ENCODE data around the gene ALKBH8. TPM values are rescaled to one million over a fixed set of nuclear protein-coding genes. Genes with fewer than 3 reads are reported as not detected.

The ALKBH8 gene
- total RNA-seq, result 10 to 100 TPM; 13.3 to 13.4 TPM

GRCh38 chr11:107565219-107565937 lies at the start of gene ALKBH8:
Gene ALKBH8 (minus strand): TSS chr11:107565735. CDS start chr11:107560893, 4,842 bp downstream.
- Mint-ChIP-seq H3K27me3 (no peaks in the 10 kb centered on the region), H3K4me3 (peak within 1 kb of the TSS; percentile 99), H3K9me3 (no peaks in the 10 kb centered on the region), H3K4me1 (ENCODE audit: low read depth) (peaks cover 62% of the 10 kb centered on the region), H3K27ac (peak within 1 kb of the TSS; percentile 100), H3K36me3 (ENCODE audit: low read depth) (peaks cover 7% of the 10 kb centered on the region)
- intact Hi-C loops (cut with micrococcal nuclease), result no loop called here
- POLR2A ChIA-PET, result interaction anchor here (0.9 to 1.1 kb wide), 3 partner anchors 9 to 299 kb away, joined by 3 read pairs; no protein-coding TSS in a partner anchor
- ATAC-seq (peak; percentile 89), DNase-seq (peak; percentile 91)
- CTCF ChIA-PET, result interaction anchor here (0.9 to 9.5 kb wide), 6 partner anchors 11 to 124 kb away, joined by 4 to 111 read pairs (median 16); no protein-coding TSS in a partner anchor
- TF ChIP-seq CTCF (IDR thresholded peaks at IDR 0.05), result no peak

DNA sequence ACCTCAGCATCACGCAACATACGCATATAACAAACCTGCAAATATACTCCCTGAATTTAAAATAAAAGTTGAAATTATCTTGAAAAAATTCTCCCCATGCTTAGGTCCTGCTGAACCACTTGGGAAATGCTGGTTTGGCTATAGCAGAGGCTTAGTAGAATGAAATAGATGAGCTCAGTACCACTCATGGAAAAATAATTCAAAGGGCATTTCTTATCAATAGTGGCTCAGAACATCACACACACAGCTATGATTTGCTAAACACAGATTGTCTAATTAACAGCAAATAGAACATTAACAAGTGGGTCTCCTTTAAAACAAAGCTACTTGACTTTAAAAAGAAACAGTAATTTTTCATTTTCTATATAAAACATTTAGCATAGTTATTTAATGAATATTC lies 46.9 kb upstream of the ALKBH8 start:
- DNase-seq (no peak), ATAC-seq (no peak)
- no peak overlapping the region for H3K4me3 Mint-ChIP-seq
- peaks cover 27% of the 10 kb centered on the region for H3K27me3 Mint-ChIP-seq
- intact Hi-C loops (cut with micrococcal nuclease), result no loop called here
- CTCF ChIA-PET, result no interaction called here
- no peak overlapping the region for H3K27ac Mint-ChIP-seq
- H3K36me3 Mint-ChIP-seq (ENCODE audit: low read depth), result no peaks in the 10 kb centered on the region
- no peaks in the 10 kb centered on the region for H3K4me1 Mint-ChIP-seq (ENCODE audit: low read depth)
- no peak for TF ChIP-seq CTCF (IDR thresholded peaks at IDR 0.05)
- POLR2A ChIA-PET, result no interaction called here
- no peaks in the 10 kb centered on the region for H3K9me3 Mint-ChIP-seq

- no peaks in the 10 kb centered on the region for H3K4me1 Mint-ChIP-seq (ENCODE audit: low read depth)
- no peaks in the 10 kb centered on the region for H3K9me3 Mint-ChIP-seq
- H3K36me3 Mint-ChIP-seq (ENCODE audit: low read depth), result no peaks in the 10 kb centered on the region
- H3K4me3 Mint-ChIP-seq, result no peak overlapping the region
- TF ChIP-seq CTCF (IDR thresholded peaks at IDR 0.05), result no peak
- ATAC-seq (no peak), DNase-seq (no peak)
- ChIA-PET POLR2A (interaction anchor here (0.6 kb wide), 1 partner anchor 42 kb away, joined by 3 read pairs; no protein-coding TSS in a partner anchor), CTCF (interaction anchor here (0.9 to 1.3 kb wide), 6 partner anchors 11 to 162 kb away, joined by 3 to 4 read pairs (median 3); no protein-coding TSS in a partner anchor)
- intact Hi-C loops (cut with micrococcal nuclease), result no loop called here
- H3K27me3 Mint-ChIP-seq, result peaks cover 32% of the 10 kb centered on the region
- no peak overlapping the region for H3K27ac Mint-ChIP-seq
These were observed 44.1 kb upstream of the ALKBH8 start for GRCh38 chr11:107609400-107610218.

DNA sequence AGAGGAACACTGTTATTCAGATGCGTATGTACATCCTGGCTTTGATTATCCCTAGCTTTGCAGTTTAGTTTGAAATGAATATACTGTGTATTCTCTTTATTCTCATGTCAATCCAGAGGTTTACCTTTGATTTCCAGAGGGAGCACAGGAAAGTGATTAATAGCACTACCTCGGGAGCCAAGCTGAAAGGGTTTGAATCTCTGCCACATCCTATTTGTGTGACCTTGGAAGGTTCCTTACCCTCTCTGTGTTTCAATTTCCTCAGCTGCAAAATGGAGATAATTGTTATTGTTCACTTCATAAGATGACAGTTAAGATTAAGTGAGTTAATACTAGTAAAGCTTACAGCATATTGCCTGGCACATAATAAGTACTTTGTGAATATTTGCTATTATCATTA lies 43.3 kb upstream of the ALKBH8 start:
- Mint-ChIP-seq H3K4me3 (no peak overlapping the region), H3K36me3 (ENCODE audit: low read depth) (no peaks in the 10 kb centered on the region), H3K27me3 (peaks cover 38% of the 10 kb centered on the region), H3K4me1 (ENCODE audit: low read depth) (no peaks in the 10 kb centered on the region), H3K9me3 (no peaks in the 10 kb centered on the region), H3K27ac (no peak overlapping the region)
- ATAC-seq (no peak), DNase-seq (no peak)
- intact Hi-C loops (cut with micrococcal nuclease), result no loop called here
- POLR2A ChIA-PET, result no interaction called here
- CTCF ChIA-PET, result interaction anchor here (0.9 to 1.3 kb wide), 6 partner anchors 10 to 162 kb away, joined by 3 to 4 read pairs (median 3); no protein-coding TSS in a partner anchor
- TF ChIP-seq CTCF (IDR thresholded peaks at IDR 0.05), result no peak

All from activated CD8-positive, alpha-beta T cell treated with anti-CD3 and anti-CD28 coated beads for 36 hours (primary cell).